Stimulated activated CD4-positive, alpha-beta T cell treated with anti-CD3 and anti-CD28 coated beads, Interleukin-2, amount 100 ng/mL, for 24 hours (primary cell): Measurements from ENCODE around the gene PCGF3.
"Not testable (repeated sequence)": the region's sequence is repeated elsewhere in the genome, so short reads cannot be mapped to it uniquely, and the experiment has no call there.

ENCODE experiments used
- DNase-seq, 2 donors: peaks; one replicate each; pipeline ENCODE4 v3.0.0-alpha.2; 2020

PCGF3 gene

GRCh38 chr4:683982-684622 lies 21.5 kb upstream of the PCGF3 start:
- DNase-seq: peak in 1 of 2 donors; percentile 43

GRCh38 chr4:684623-685327 lies 20.9 kb upstream of the PCGF3 start:
- DNase-seq: no peak

- no peak for DNase-seq
Observed at GRCh38 chr4:685679-686412, 19.8 kb upstream of the PCGF3 start.

- DNase-seq: no peak
Observed at GRCh38 chr4:686413-687040, 19.1 kb upstream of the PCGF3 start.

GRCh38 chr4:687048-687970 lies 18.3 kb upstream of the PCGF3 start:
- DNase-seq: no peak

GRCh38 chr4:687971-688853 lies 17.4 kb upstream of the PCGF3 start:
- no peak for DNase-seq

GRCh38 chr4:688854-689681 lies 16.6 kb upstream of the PCGF3 start, which contains the start of gene SLC49A3:
SLC49A3 (minus strand) TSS chr4:689151; CDS start chr4:689127, 24 bp downstream.
- peak in 1 of 2 donors; percentile 20 for DNase-seq

- no peak for DNase-seq
Observed at GRCh38 chr4:689723-690122, 15.9 kb upstream of the PCGF3 start.

GRCh38 chr4:692771-693554 lies 12.7 kb upstream of the PCGF3 start:
- DNase-seq: no peak

- not testable (repeated sequence) for DNase-seq
Observed at GRCh38 chr4:694341-694940, 11.2 kb upstream of the PCGF3 start.

- no peak for DNase-seq
Observed at GRCh38 chr4:699816-700580, 5.6 kb upstream of the PCGF3 start.

GRCh38 chr4:700587-701264 lies 4.9 kb upstream of the PCGF3 start:
- no peak for DNase-seq

GRCh38 chr4:702618-703048 lies 3.0 kb upstream of the PCGF3 start:
- DNase-seq: no peak

GRCh38 chr4:703336-704197 lies 2.1 kb upstream of the PCGF3 start:
- DNase-seq: no peak

GRCh38 chr4:704198-704891 lies 1.3 kb upstream of the PCGF3 start:
- DNase-seq: no peak

- DNase-seq: no peak
Observed at GRCh38 chr4:704971-705277, 708 bp upstream of the PCGF3 start.
